Right kidney (tissue), 1 donor: ENCODE data around the gene CLOCK.

Source experiments
- DNase-seq: peaks from one replicate; pipeline ENCODE4 v3.0.0-alpha.2; 2016

CLOCK gene

DNA sequence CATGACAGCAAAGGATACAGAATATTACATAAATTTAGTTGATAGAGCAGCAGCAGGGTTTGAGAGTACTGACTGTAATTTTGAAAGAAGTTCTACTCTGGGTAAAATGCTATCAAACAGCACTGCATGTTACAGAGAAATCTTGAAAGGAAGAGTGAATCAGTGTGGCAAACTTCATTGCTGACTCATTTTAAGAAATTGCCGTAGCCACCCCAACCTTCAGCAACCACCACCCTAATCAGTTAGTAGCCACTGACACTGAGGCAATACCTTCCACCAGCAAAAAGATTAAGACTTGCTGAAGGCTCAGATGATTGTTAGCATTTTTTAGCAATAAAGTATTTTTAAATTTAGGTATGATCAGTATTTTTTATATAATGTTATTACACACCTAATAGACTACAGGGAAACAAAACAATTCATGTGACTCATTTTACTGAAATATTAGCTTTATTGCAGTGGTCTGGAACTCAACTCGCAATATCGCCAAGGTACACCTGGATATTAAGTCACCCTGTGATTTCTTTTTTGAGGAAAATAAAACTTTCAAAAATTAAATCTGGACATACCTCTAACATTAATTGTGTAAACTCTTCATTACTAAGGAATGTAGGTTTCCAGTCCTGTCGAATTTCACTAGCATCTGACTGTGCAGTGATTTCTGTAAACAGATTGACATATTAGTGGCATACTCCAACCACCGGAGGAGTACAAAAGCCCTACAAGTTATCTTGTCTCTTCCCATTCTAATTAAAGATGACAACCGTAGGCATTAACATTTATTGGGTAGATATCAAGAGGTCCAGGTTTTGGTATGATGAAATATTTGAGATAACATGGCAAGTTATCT, 71.1 kb downstream of the CLOCK start:
- DNase-seq = no peak

DNA sequence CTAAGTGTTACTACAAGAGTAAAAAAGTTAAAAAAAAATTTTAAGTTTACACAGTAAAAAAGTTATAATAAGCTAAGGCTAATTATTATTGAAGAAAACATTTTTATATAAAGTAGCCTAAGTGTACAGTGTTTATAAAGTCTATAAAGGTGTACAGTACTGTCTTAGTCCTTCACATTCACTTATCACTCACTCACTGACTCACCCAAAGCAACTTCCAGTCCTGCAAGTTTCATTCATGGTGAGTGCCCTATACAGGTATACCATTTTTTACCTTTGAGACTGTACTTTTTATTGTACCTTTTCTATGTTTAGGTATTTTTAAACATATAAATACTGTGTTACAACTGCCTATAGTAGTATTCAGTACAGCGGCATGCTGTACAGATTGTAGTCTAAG, 76.7 kb downstream of the CLOCK start:
- no peak for DNase-seq

DNA sequence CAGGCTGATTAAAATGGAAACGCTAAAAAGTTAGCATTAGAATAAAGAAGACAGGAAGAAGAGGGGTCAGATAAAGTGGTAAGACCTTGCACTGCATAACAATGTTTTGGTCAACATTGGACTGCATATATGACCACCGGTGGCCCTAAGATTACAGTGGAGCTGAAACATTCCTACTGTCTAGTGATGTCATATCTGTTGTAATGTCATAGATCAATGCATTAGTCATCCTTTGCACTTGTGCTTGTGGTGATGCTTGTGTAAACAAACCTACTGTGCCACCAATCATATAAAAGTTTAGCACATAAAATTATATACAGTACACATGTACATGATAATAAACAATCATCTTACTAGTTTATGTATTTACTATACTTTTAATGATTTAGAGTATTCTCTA, 78.0 kb downstream of the CLOCK start:
- no peak for DNase-seq

DNA sequence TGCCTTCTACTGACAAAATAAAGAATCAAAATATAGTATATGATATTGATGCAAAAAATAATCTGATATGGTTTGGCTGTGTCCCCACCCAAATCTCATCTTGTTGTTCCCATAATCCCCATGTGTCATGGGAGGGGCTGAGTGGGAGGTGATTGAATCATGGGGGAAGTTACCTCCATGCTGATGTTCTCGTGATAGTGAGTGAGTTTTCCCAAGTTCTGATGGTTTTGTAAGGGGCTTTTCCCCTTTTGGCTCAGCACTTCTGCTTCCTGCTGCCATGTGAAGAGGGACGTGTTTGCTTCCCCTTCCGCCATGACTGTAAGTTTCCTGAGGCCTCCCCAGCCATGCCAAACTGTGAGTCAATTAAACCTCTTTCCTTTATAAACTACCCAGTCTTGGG, 80.7 kb downstream of the CLOCK start:
- no peak for DNase-seq

DNA sequence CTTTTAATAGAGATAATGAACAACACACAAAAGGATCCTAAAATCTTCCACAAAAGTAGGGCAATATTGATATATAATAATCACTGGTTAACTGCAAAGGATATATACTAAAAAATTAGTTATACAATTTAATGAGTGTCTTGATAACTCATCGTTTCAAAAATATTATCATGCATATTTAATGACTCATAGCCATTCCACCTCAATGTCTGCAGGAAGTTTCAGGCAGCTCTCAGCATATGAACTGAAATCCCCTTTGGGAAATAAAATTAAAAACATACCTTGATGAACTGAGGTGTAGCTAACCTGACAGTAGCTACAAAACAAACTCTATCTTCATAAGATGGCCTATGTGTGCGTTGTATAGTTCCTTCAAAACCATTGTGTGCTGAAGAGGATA, 88.1 kb downstream of the CLOCK start:
- no peak for DNase-seq

DNA sequence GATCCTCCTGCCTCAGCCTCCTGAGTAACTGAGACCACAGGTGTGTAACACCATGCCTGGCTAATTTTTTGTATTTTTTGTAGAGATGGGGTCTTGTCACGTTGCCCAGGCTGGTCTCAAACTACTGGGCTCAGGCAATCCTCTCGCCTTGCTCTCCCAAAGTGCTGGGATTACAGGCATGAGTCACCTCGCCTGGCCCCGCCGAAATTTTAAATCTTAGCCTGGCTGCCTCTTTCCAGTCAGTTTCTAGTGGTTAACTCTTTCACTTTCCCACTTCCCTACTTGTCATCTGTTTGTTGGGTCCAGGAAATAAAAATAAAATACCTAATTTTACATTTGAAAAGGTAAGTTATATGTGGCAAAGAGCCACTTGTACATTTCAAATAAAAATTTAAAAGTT, 88.5 kb downstream of the CLOCK start:
- DNase-seq = no peak

DNA sequence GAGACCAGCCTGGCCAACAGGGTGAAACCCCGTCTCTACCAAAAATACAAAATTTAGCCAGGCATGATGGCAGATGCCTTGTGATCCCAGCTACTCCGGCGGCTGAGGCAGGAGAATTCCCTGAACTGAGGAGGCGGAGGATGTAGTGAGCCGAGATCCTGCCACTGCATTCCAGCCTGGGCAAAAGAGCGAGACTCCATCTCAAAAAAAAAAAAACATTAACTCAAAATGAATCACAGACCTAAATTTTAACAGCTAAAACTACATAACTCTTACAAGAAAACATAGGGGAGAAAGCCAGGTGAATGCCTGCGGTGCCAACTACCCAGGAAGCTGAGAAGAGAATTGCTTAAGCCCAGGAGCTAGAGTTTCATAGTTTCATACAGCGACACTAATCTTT, 96.1 kb downstream of the CLOCK start:
- no peak for DNase-seq

DNA sequence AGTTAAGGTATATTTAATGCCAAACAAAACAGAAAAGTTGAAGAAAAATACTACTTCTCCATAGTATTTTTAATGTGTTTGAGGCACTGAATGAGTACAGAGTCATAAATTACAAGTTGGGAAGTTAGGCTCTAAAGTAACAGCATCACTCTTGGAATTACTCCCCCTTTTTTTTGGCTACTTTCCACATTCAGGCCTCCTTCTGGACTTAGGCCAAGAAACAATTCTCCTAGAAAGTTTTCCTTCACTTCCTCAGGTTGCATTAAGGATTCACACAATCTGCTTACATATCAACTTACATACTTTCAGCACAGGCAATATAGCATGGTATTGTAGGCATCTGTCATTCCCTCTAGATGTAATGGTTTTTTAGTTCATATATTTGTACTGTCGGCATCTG, 98.9 kb downstream of the CLOCK start:
- DNase-seq = peak; percentile 11

DNA sequence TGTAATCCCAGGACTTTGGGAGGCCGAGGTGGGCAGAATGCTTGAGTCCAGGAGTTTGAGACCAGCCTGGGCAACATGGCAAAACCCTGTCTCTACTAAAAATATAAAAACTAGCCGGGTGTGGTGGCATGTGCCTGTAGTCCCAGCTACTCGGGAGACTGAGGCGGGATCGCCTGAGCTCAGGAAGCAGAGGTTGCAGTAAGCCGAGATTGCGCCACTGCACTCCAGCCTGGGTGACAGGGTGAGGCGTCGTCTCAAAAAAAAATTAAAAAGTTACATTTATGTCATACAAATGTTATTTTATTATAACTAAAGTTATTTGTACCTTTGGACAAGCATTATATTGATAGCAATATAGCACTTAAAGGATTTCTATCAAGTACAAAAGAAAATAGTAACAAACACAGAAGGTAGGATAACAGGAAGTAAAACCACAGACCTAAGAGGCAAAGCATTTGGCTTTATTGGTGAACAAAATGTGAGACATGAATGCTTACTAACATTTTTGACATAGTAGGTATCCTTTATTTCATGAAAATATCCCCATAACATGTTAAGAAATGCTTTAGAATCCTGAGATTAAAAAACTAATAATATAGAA, 99.5 kb downstream of the CLOCK start:
- DNase-seq = no peak

DNA sequence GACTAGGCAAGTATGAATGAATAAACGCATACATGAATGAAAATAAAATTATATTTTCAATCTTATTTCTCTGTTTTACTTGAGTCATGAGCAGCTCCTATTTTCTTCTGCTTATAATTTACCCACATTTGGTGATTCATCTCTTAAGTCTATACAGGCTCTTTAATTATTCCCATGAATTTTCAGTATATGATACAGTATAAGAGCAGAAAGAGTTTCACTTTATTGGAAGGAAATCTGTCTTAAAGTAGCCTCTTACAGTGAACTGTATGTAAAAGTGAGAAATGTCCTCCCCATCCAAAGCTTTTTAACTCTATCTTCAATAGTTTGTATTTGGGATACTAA, 100.2 kb downstream of the CLOCK start:
- no peak for DNase-seq

DNA sequence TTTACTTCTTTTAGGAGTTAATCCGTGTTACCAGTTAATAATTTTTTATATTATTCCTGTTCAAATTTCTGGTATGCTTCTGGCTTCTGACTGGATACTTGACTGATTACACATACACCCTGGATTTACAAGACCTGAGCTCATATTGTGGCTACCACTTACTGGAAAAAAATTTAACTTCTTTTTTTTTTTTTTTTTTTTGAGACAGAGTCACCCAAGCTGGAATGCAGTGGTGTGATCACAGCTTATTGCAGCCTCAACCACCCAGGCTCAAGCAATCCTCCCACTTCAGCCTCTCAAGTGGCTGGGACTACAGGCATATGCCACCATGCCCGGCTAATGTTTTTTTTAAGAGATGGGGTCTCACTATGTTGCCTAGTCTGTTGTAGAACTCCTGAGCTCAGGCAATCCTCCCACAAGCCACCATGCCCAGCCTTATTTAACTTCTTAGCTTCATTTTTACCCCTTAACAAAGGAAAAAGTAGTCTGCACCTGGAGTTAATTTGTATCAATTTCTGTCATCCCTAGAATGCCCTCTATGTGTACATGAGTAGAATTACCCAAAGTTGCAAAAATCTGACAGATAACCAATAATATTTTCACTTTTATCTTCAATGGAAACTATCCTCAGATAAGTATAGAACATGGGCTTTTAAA, 100.7 kb downstream of the CLOCK start:
- no peak for DNase-seq

DNA sequence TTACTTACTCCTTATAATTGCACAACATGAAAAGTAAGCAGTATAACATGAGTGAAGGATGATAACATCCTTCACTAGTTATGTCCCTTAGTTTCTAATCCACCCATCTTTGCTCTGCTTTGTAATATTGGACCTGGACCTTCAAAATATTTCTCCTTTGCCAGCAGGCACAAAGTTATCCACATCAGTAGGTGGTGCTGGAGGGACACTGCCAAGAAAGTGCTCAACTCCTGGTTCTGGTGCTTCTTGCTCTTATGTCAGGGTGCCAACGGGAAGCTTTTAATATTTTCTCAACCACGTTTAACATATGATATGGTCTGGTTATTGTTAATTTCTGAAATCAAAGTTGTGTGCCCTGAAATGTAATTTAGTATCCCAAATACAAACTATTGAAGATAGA, 101.9 kb downstream of the CLOCK start:
- DNase-seq = no peak

DNA sequence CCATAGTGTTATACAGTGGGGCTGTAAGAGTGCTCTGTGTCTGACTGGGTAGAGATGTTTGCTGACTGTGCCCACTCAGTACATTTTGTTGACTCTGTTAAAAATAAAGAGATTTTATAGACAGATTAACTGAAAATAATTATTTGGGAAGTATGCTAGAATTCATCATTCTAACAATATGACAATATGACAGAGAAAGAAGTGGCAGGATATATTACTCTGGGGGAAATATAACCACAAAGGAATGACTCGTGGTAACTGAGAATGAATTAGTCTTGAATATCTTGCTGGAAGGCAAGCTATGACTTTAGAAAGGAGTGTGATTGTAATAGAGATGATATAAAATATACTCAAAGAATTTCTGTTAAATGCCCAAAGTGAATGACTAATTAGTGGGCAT, 104.2 kb downstream of the CLOCK start:
- no peak for DNase-seq

DNA sequence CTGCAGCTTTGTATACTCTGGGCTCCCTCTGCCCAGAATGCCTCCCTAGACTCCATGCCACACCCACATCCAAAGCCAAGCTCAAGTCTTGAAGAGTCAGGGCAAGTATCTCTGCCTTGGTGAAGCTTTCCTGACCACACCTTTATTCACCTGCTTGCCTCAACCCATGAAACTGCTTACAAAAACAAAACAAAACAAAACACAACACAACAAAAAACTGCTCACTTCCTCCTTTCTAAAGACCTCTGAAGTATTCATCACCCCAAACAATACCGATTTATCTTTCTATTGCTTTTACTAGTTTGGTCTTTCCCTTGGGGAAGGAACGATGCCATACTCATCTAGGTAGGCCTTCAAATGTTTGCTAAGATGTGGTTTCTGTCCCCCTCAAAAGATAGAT, 105.9 kb downstream of the CLOCK start:
- no peak for DNase-seq

DNA sequence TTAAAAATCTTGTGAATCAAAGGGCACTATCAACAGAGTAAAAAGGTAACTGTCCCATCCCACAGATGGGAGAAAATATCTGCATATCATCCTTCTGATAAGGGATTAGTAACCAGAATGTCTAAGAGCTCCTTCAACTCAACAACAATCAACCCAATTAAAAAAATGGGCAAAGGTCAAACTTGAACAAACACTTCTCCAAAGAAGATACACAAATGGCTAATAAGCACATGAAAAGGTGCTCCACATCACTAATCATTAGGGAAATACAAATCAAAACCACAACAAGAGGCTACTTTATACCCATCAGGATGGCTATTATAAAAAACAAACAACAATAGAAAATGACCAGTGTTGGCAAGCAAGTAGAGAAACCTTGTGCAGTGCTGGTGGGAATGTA, 107.7 kb downstream of the CLOCK start:
- DNase-seq = no peak

DNA sequence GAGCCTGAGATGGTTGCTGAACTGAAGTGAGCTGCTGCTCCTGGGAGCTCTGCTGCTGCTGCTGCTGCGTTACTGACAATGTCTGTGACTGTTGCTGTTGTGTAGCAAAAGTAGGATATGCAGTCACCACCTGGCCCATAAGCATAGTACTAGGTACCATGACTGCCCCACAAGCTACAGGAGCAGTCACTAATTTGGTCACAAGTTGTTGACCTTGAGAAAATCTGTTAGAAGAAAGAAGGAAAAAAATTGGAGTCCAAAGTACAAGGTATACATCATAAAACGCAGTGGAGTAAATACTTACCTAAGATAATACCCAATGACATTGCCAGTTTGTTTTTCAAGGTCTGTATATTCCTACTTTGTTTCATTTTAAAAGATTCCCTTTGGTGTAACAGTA, 108.4 kb downstream of the CLOCK start:
- DNase-seq = no peak

DNA sequence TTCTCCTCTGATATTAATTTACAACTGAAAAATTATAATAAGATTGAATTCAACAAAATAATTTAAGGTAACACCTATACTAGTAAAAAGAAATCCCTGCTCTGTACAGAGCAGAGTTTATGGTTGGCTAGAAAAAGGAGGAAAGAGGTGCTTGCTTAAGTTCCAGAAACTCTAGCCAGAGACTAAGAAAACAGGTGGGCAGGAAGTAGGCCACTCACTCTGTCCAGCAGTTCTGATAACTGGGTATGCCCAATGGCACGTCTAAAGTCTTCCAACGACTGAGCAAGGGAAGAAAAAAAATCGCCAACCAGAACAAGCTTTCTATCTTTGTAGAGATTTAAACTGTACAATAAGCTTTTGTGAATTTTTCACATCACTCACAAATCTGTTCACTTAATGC, 108.9 kb downstream of the CLOCK start:
- DNase-seq = no peak

DNA sequence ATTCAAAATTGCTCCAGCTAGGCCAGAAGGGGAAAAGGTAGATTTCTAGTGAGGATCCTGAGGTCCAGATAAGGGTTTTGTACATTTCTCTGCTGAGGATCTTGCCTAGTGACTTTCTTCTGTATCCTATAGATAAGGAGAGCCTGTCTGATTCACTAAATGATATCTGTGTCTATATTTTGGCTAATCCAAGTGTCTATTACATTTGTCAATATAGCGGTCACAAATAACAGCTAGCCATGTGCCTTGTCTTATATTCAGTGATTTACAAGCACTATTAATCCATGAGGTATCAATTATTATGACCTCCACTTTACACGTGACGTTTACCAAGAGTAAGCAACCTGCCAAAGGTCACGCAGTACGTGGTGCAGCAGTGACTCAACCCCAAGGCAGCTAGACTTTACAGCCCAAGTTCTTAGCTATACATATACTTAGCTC, 109.3 kb downstream of the CLOCK start:
- DNase-seq = no peak

DNA sequence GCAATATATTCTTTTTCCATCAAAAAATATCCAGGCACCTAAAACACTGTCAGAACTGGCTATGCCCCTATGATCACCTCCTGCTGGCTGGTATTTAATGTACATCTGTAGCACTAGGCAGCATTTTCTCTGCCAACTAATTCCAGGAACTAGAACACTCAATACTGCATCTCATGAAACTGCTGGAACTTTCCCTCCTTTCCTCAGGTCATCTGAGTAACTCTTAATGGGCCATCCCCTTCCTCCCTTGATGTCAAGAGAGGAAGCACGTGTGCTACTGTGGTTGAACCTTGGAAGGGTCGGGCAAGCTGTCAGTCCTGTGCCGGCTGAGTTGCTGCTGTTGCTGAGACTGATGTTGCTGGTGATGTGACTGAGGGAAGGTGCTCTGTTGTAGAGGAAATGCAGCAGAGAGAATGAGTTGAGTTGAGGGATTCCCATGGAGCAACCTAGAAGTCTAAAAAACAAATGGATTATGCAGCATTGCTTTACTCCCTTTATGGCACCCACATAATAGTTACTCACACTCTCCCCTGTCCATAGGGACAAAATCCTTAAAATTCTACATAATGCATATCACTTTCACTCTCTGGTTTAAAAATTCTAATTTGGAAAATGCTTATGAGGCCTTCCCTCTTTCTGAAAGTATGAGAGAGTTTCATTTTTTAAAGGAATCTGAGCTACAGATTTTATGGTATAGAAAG, 111.4 kb downstream of the CLOCK start:
- DNase-seq = no peak

DNA sequence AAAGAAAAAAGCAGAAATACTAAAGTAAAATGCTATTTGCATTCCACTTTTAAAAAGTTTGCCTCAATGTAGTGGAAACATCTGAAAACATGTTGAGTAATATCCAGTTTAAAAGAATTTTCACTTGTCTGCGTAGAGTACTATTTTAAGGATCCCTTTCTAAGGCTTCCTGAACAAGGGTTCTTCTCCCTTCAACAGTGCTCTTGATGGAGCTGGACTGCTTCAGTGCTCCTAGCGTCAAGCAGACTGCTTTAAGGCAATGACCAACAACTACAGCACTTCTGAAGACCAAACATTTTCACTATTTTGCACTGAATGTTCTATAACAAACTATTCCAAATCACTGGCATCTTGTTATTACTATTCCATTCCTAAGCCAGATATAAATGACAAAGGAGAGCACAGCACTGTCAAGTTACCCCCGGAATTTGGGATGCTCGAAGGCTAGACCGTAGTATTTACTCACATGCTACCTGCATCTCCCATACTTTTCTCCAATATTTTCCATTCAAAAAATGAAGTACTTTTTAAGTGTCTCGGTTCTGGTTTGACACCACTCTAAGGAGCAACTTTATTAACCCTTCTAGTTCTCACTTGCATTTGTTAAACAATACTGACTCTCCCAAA, 114.9 kb downstream of the CLOCK start:
- no peak for DNase-seq

DNA sequence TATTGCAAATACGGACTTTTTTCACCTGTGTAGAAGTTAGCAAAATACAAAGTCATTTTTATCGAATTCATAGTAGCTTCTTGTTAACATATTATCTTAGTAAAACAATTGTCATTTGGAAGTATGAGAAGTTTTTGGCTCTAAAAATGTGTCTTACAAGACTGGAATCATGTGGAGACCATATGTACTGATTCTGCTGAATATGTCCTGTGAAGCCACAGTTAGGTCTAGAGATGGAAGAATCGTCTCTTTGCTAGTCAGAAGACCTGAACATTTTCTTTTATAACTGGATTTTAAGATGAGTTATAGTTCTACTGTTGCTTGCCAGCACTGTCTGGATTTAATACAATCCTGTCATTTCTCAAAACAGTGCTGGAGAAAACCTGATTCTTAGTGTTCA, 121.9 kb downstream of the CLOCK start:
- DNase-seq = no peak

DNA sequence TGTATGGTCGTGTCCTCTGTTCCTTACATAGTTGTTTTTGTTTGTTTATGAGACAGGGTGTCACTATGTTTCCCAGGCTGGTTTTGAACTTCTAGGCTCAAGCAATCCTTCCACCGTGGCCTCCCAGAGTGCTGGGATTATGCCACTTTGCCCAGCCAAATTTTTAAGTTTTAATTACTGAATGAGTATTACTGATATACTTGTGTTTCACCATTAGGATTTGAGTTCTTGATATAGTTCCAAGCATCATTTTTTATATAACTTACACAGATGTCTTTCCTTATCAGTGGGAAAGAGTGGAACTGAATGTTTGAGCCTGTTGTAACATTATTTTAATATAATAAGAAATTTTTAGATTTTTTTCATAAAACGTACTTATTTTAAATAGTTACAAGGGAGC, 130.5 kb downstream of the CLOCK start:
- no peak for DNase-seq

DNA sequence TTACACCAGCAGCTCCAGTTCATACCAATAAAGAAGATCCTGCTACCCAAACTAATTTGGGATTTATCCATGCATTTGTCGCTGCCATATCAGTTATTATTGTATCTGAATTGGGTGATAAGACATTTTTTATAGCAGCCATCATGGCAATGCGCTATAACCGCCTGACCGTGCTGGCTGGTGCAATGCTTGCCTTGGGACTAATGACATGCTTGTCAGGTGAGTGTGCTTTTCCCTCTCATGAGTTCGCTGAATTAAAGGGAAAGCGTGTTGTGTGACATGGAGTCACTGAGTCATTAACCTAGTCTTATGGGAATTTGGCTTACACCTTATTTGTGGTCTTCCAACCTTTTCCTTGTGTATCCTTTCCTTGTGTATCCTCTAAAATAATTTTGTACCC, 135.1 kb downstream of the CLOCK start:
- DNase-seq = no peak
